Mesodermal cell (in vitro differentiated cells): ENCODE data around the gene GPC3.
"Not testable (repeated sequence)": the region's sequence is repeated elsewhere in the genome, so short reads cannot be mapped to it uniquely, and the experiment has no call there.

Experiments
- H3K27ac ChIP-seq: 2 replicates; pipeline ENCODE4 v1.7.0; 2013; ENCODE audit warnings: mild to moderate bottlenecking, low read depth, low read length, moderate library complexity; ENCODE audit not compliant: severe bottlenecking
- H3K36me3 ChIP-seq: 2 replicates; pipeline ENCODE4 v1.7.1; 2013; ENCODE audit warnings: mild to moderate bottlenecking, low read length, moderate library complexity; ENCODE audit not compliant: control insufficient read depth, insufficient read depth
- H3K4me1 ChIP-seq: one replicate; pipeline ENCODE4 v1.7.1; 2013; ENCODE audit warnings: mild to moderate bottlenecking, low read length; ENCODE audit not compliant: insufficient read depth, control insufficient read depth, poor library complexity, severe bottlenecking
- H3K4me3 ChIP-seq: 2 replicates; pipeline ENCODE4 v1.7.0; 2013; ENCODE audit warnings: low read length, control low read depth, mild to moderate bottlenecking; ENCODE audit not compliant: insufficient read depth, poor library complexity, severe bottlenecking; ENCODE audit errors: extremely low read depth
- H3K9me3 ChIP-seq: 2 replicates; pipeline ENCODE4 v1.7.1; 2013; ENCODE audit warnings: mild to moderate bottlenecking, low read length, moderate library complexity; ENCODE audit not compliant: control insufficient read depth
- WGBS, 2 experiments: methylation state at CpG; one replicate each; pipeline ENCODE4 v1.1.5; 2013; ENCODE audit warnings: missing lambda C conversion rate in 2 of 2; ENCODE audit not compliant: insufficient coverage in 2 of 2; 5-methylcytosine and 5-hydroxymethylcytosine counted together

Gene GPC3

GRCh38 chrX:133637765-133638164, 347.6 kb downstream of the GPC3 start:
- peaks cover 3% of the 10 kb centered on the region for H3K4me1 ChIP-seq
- no peak overlapping the region for H3K4me3 ChIP-seq
- WGBS, 2 experiments = 100% methylated on average over 1 of the region's 5 CpGs; no CpG with 5 or more reads in 1 of the 2 experiments
- no peaks in the 10 kb centered on the region for H3K36me3 ChIP-seq
- H3K27ac ChIP-seq = no peak overlapping the region
- H3K9me3 ChIP-seq = no peaks in the 10 kb centered on the region

- peaks cover 3% of the 10 kb centered on the region for H3K4me1 ChIP-seq
- no peak overlapping the region for H3K4me3 ChIP-seq
- 100% methylated on average over 2 to 4 of the region's 6 CpGs for WGBS, 2 experiments
- H3K36me3 ChIP-seq = no peaks in the 10 kb centered on the region
- no peaks in the 10 kb centered on the region for H3K9me3 ChIP-seq
- H3K27ac ChIP-seq = no peak overlapping the region
Measured at GRCh38 chrX:133636009-133636408, 349.4 kb downstream of the GPC3 start.

GRCh38 chrX:133634416-133634815, 351.0 kb downstream of the GPC3 start:
- H3K36me3 ChIP-seq = no peaks in the 10 kb centered on the region
- H3K4me3 ChIP-seq = no peak overlapping the region
- H3K9me3 ChIP-seq = no peaks in the 10 kb centered on the region
- H3K4me1 ChIP-seq = no peaks in the 10 kb centered on the region
- no CpG with 5 or more reads among the region's 1 CpG for WGBS, 2 experiments
- H3K27ac ChIP-seq = no peak overlapping the region

GRCh38 chrX:133633950-133634349, 351.4 kb downstream of the GPC3 start:
- no peaks in the 10 kb centered on the region for H3K36me3 ChIP-seq
- H3K4me3 ChIP-seq = no peak overlapping the region
- H3K4me1 ChIP-seq = no peaks in the 10 kb centered on the region
- WGBS, 2 experiments = no CpG with 5 or more reads among the region's 1 CpG
- no peak overlapping the region for H3K27ac ChIP-seq
- H3K9me3 ChIP-seq = no peaks in the 10 kb centered on the region

- Histone ChIP-seq H3K27ac (no peak overlapping the region), H3K36me3 (no peaks in the 10 kb centered on the region), H3K4me1 (no peaks in the 10 kb centered on the region), H3K4me3 (no peak overlapping the region), H3K9me3 (no peaks in the 10 kb centered on the region)
Measured at GRCh38 chrX:133633162-133633561, 352.2 kb downstream of the GPC3 start.

GRCh38 chrX:133630362-133630761, 355.0 kb downstream of the GPC3 start:
- Histone ChIP-seq H3K36me3 (no peaks in the 10 kb centered on the region), H3K27ac (no peak overlapping the region), H3K4me1 (no peaks in the 10 kb centered on the region), H3K9me3 (no peaks in the 10 kb centered on the region), H3K4me3 (no peak overlapping the region)
- 20% methylated on average over 1 of the region's 4 CpGs; no CpG with 5 or more reads in 1 of the 2 experiments for WGBS, 2 experiments

- H3K27ac ChIP-seq = no peak overlapping the region
- no CpG with 5 or more reads among the region's 4 CpGs for WGBS, 2 experiments
- no peaks in the 10 kb centered on the region for H3K36me3 ChIP-seq
- H3K4me3 ChIP-seq = no peak overlapping the region
- H3K9me3 ChIP-seq = no peaks in the 10 kb centered on the region
- no peaks in the 10 kb centered on the region for H3K4me1 ChIP-seq
Measured at GRCh38 chrX:133627673-133628072, 357.7 kb downstream of the GPC3 start.

- H3K4me3 ChIP-seq, H3K27ac ChIP-seq, H3K9me3 ChIP-seq, H3K36me3 ChIP-seq, H3K4me1 ChIP-seq: not testable (repeated sequence)
- 80 to 83% methylated on average over 1 of the region's 10 CpGs for WGBS, 2 experiments
Measured at GRCh38 chrX:133621384-133621783, 364.0 kb downstream of the GPC3 start.

- H3K27ac ChIP-seq = no peak overlapping the region
- H3K4me3 ChIP-seq = no peak overlapping the region
- no peaks in the 10 kb centered on the region for H3K36me3 ChIP-seq
- WGBS, 2 experiments = no CpG with 5 or more reads among the region's 1 CpG
- no peaks in the 10 kb centered on the region for H3K4me1 ChIP-seq
- no peaks in the 10 kb centered on the region for H3K9me3 ChIP-seq
Measured at GRCh38 chrX:133611676-133612075, 373.7 kb downstream of the GPC3 start.

- no CpG with 5 or more reads among the region's 1 CpG for WGBS, 2 experiments
- Histone ChIP-seq H3K27ac (no peak overlapping the region), H3K9me3 (no peaks in the 10 kb centered on the region), H3K4me1 (no peaks in the 10 kb centered on the region), H3K4me3 (no peak overlapping the region), H3K36me3 (no peaks in the 10 kb centered on the region)
Measured at GRCh38 chrX:133610056-133610455, 375.3 kb downstream of the GPC3 start.

- Histone ChIP-seq H3K27ac (no peak overlapping the region), H3K9me3 (no peaks in the 10 kb centered on the region), H3K4me1 (no peaks in the 10 kb centered on the region), H3K36me3 (no peaks in the 10 kb centered on the region), H3K4me3 (no peak overlapping the region)
- WGBS, 2 experiments = no CpG with 5 or more reads among the region's 4 CpGs
Measured at GRCh38 chrX:133609166-133609565, 376.2 kb downstream of the GPC3 start.

GRCh38 chrX:133608406-133608805, 377.0 kb downstream of the GPC3 start:
- Histone ChIP-seq H3K4me3 (no peak overlapping the region), H3K4me1 (no peaks in the 10 kb centered on the region), H3K36me3 (no peaks in the 10 kb centered on the region), H3K9me3 (no peaks in the 10 kb centered on the region), H3K27ac (no peak overlapping the region)
- 86% methylated on average over 1 of the region's 2 CpGs; no CpG with 5 or more reads in 1 of the 2 experiments for WGBS, 2 experiments
